HG03520 (cell line): ENCODE measurements around the gene MYH15.
A peak's percentile ranks its signal among the peaks of the same experiment; 100 is the strongest.
"Not testable (repeated sequence)": the region's sequence is repeated elsewhere in the genome, so short reads cannot be mapped to it uniquely, and the experiment has no call there.

ENCODE experiments used
- ATAC-seq: cut with Tn5 transposase; IDR thresholded peaks from one replicate; pipeline ENCODE4 v1.9.1; 2021; ENCODE audit warnings: mild to moderate bottlenecking, moderate library complexity; ENCODE audit not compliant: unreplicated experiment

The MYH15 gene

DNA sequence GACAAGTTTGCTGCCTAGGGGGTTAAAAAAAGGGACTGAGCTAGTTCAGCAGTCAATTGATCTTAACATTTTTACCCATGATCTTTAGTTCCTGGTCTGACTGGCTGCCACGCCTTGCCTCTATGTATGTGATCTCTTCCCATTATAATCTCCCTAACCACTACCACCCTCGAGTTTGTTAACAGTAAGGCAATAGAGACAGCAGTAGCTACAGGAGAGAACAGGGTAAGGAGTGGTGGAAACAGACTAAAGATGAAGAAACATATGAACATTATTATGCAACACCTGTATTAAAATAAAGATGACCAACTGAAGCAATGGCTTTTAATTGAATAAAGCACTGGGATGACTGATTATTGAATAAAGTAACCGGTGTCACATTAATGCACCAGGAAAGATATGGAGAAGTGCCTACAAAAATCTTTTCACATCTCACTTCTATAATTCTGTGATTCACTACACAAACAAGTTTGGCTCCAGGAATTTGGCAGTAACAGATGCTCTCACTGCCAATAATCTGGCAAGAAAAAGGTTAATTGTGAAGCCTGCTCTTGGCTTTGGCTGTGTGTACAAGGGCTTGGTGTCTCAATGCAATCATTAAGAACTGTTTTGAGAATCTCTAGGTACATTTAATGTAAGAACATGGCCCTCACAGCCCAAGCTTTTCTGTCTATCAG, 118.3 kb downstream of the MYH15 start:
- no peak for ATAC-seq

DNA sequence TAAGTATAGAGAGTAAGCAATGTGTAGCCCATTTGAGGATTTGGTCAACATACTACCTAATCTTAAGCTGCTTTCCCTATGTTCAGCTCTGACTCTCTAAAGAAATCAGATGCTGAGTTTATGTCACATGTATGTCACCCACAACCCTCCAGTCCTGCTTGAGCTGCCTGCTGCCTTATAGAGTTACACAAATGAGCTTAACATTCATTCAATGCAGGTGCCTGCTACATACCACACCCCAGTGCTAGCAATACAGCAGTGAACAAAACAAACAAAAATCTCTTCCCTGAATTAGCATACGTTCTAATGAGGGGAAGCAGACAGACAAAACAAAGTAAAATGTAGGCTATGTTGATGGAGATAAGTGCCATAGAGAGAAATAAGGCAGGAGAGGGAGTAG, 121.0 kb downstream of the MYH15 start:
- ATAC-seq, result no peak

DNA sequence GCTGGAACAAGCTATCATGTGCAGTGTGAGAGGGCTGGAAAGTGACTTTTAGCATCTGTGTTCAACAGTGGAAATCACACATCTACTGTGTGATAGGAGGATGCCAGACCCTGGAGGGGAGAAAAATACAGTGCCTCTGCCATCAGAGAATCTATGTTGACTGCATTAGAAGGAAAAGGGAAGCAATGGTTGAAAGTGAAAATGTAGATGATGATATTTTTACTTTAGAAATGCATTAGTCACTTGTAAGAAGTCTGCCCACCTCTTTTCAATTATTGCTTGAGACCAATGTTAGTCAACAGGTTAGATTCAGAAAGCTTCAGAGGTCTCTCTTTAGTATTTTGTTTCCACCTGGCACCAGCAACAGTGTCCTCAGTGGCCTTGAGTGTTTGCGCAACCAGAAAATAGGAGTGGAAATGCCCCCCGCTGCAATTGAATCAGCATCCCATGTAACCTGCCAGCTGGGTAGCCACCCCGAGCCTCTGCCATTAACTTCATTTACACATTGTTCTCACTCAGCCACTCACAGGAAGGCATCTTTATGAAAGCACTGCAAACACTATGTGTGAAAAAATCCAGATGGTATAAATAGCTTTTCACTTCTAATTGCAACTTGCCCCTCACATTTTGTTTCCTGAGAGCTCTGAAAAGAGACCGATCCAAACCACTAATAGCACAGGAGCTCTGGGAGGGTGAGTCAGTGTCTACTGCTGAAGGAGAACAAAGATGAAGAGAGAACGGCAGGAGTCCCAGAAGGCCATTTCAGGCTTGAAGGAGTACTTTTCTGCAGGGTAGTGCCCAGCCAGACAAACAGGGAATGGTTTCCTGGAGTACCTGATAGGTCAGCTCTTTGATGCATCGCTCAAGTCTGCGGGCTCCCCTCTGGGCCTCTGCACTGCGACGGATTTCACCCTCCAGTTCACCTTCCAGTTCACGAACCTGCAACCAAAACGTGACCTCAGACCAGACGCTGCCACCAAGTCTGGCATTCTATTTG, 122.0 kb downstream of the MYH15 start:
- peak; percentile 62 for ATAC-seq

DNA sequence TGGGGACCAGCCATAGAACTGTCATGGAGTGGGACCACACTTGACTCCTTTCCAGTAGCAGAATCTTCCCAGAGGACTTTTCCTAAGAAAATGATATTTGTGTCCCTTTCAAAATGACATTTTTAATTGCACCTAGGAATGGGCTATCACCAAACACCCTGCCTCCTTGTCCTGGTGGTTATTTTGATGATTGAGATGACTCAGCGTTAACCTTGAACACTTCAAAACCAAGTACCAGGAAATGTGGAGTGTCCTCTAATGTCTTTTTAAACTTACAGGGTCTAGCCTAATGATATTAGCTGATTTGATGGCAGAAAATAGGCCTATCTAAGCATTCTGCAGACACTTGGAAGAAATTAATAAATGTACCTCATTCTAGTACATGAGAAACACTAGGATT, 123.3 kb downstream of the MYH15 start:
- ATAC-seq, result no peak

DNA sequence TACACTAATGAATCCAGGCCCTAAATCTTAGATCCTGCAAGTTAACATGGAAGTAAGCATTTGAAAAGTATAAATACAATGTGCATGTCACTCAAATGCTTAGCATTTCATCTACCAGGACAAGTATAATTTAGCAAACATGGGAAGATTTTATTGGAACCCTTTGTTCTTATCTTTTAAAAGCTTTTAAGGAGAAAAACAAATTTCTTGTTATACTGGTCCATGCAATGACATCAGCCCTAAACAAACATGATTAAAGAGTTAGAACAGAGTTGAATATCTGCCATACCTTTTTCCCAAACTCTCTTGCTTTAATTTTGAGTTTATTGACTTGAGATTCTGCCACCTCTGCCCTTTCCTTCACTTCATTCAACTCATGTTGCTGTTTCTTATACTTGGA, 127.1 kb downstream of the MYH15 start:
- ATAC-seq, result no peak

DNA sequence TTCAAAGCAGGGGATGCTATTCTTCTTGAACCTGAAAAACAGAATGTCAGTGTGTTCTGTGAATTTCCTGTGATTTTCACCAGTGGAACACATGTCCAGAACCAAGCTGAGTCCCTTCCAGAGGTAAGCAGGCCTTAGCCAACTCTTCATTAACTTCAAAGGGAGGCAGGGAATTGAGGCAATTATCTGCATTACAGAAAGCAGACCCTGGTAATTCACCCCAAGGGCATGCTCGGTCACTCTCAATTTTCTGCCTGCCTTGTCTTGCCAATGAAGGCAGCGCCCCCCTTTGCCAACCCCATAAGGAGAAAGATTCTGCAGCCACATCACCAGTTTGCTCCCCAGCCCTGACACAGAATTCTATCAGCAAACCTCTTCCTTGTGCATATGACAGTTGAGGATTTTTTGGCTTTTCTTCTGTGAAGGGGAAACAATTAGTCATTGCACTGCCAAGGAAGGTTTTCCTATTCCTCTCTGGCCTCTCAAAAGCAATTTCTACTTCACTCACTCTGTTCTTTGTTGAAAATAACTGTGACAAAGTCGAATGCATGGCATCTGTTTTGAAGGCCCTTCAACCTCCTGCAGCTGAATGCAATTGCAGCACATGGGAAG, 128.8 kb downstream of the MYH15 start:
- ATAC-seq, result no peak

DNA sequence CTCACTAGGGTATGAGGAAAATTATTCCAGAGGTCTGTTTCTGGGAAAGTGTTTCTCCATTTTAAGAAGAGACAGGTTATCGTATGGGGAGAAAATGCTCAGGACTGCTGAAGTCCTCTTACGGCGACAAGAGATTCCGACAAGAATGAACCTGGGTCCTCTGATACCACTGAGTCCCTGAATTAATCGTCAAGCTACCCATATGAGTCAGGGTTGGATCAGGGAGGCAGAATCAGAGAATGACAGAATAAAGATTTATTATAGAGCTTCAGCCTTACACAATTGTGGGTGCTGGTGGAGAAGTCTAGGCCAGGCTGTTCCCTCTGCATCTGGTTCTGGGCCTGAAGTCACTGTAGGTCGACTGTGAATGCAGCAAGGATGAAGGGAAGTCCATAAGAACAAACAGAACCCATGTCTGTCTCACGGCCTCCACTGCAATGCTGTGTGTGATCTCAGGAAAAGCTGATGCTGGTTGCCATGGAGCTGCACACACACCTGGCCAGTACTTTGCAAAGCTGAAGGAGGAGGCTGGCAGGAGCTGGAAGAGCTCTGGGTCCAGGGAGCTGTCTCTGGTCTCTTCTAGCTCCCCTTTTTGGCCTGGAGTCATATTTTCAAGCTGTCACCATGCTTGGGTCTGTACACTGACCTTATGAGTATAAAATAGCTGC, 130.1 kb downstream of the MYH15 start:
- ATAC-seq, result no peak

DNA sequence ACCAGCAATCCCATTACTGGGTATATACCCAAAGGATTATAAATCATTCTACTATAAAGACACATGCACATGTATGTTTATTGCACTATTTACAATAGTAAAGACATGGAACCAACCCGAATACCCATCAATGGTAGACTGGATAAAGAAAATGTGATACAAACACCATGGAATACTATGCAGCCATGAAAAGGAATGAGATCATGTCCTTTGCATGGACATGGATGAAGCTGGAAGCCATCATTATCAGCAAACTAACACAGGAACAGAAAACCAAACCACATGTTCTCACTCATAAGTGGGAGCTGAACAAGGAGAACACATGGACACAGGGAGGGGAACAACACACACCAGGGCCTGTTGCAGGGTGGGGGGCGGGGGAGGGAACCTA, 131.4 kb downstream of the MYH15 start:
- not testable (repeated sequence) for ATAC-seq

DNA sequence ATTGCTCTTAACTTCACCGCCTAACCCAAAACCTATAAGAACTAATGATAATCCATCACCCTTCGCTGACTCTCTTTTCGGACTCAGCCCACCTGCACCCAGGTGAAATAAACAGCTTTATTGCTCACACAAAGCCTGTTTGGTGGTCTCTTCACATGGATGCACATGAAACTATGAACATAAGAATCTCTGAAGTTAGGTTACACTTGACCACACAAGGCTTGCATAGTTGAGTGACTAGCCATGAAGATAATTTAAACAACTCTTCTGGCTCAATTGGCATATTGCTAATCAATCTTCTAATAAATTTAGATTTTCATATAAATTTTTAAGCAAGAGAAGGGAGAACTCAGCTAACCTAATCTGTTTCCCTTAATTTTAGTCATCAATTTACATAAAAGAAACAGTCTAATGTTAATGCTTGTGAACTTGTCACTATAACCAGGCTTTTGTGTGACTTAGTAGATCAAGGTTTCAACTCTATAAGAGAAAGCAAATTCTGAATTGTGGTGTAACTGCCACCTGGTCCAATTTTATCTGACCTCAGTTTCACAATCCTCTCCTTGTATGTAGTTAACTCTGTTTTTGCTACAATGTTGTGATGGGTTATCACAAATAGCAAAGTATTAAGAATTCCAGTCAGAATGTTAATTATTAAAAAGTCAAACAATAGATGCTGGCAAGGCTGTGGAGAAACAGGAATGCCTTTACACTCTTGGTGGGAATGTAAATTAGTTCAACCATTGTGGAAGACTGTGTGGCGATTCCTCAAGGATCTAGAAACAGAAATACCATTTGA, 132.0 kb downstream of the MYH15 start:
- peak; percentile 82 for ATAC-seq

DNA sequence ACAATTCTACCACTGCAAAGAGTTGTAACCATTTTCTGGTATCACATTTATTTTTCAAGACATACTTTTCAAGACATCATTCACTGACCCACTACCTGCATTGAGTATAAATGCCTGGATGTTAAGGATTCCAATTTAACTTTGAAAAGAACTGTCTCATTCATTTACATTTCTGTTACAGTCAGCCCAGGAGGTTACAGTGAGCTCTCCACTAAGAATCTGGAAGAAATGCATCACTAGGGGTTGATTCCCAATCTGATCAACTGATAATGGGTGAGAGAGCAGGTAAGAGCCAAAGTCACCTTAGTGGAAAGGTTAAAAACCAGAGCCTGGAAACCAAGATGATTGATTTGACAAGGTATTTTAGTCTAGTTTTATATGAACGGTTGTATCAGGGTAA, 133.0 kb downstream of the MYH15 start:
- ATAC-seq, result no peak

DNA sequence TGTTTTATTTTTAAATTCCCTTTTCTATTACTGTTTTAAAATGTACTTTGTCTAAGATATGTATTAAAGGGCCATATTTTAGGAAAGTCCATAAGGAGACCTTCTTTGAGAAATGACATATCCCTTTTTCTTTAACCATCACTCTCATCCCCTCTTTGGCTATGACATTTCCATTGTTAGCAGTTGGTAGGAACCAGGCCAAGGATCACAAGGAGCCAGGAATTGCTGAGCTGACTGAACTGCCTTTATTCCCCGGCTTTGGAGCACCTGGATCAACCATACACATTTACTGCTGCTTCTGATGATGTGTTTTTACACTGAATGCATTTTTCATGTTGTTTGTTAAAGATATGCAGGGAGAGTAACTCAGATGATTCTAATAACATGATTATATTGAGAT, 134.4 kb downstream of the MYH15 start:
- no peak for ATAC-seq

DNA sequence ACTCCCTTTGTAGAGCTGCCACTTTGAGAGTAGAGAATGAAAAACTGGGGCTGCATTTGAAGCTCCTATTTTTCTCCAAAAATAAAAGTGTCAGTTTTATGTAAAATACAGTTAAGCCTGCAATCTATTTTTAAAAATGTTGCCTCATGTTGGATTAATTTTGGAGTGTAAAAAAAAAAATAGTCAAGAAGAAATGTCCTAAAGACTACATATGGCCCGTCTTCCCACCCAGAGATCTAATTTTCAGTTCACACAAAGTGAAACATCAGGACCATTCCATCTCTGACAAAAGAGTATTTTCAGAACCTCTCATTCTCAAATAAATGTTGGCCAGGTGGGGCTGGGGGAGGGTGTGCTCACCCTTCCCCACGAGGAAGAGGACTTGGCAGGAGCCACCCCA, 151.4 kb downstream of the MYH15 start:
- ATAC-seq, result no peak

DNA sequence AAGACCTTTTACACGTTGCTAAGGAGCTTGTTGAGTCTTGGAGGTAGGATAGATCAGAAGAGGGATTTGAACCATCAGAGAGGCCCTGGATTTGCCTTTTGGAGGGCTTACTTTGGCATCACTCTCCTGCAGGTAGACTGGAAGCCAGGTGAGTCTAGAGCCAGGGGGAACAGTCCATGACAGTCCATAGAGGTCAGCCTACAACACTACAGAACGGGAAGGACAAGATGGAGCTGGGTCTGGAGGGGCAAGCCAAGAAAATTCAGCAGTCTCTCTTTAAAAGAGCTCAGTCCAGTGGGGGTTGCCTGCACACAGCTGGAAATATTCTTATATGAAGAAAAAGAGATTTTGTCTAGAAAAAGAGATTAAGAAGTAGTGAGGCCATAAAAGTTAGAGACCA, 153.4 kb downstream of the MYH15 start:
- no peak for ATAC-seq

DNA sequence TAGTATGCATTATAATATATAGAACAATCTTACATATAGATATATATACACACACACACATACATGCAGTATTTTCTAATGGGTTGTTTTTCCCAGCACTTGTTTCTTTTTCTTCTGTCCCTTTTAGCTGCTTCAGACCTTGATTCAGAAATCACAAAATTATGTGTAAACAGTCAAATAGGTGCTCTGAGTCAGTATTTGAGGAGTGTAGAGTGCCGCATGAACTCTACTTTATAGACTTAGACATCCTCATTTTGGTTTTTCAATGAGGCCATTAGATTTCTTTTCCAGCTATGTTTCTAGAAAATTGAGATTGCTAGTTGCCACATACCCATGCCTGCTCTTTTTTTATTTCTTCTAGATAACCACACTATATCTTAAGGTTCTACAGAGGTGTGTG, 155.8 kb downstream of the MYH15 start:
- ATAC-seq, result no peak

DNA sequence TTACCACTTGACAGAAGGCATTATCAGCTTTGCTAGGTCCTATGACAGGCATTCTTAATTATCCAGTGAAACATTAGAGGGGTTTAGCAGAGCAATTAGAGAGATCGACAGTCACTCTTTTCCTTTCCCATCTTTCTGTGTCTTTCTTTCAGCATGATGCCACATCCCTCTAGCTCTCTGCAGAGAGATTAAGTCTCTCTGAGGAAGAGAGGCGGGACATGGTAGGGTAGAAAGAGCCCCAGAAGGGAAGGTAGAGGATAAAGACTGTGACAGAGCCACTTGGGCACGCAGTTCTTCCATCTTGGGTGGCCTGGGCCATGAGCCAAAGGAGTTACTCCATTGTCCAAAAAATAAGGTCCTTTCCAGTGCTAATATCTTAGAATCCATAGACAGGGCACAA, 158.2 kb downstream of the MYH15 start:
- no peak for ATAC-seq

DNA sequence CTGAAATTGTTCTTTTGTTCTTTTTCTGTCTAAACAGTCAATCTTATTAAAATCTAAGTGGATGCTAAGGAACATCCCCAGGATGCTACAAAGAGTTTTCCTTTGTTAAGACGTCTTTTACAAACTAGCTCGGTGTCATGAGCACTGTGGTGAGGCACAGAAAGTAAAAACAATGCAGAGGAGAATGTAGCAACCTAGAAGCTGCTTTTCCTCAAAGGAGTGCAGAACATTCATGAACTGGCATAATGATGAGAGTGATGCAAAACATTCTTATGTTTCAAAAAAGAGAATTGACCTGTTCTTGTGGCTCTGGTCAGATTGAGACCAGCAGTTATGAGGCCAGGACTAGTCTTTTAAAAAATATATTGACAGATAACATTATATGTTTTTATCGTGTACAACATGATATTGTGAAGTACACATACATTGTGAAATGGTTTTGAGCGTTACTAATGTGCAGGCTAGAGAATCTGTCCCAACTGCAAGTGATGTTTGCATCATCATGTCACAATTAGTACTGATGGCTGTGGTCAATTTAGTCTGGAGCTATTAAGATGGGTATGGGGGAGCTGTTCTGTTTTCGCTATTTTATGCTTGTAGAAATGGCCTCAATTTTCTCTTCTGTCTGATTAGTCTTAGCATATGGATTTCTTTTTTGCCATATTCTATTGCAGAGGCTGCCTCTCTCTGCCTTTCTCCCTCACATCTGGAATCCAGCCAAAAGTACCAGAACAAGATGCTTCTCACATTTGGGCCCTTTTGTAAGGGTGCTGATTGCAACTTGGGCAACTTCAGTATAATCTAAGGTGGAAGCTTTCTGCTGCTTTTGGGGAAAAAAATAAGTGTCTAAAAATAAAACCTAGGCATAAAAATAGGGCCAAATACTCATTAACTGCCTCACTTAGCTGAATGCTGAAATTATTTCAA, 163.8 kb downstream of the MYH15 start:
- no peak for ATAC-seq

DNA sequence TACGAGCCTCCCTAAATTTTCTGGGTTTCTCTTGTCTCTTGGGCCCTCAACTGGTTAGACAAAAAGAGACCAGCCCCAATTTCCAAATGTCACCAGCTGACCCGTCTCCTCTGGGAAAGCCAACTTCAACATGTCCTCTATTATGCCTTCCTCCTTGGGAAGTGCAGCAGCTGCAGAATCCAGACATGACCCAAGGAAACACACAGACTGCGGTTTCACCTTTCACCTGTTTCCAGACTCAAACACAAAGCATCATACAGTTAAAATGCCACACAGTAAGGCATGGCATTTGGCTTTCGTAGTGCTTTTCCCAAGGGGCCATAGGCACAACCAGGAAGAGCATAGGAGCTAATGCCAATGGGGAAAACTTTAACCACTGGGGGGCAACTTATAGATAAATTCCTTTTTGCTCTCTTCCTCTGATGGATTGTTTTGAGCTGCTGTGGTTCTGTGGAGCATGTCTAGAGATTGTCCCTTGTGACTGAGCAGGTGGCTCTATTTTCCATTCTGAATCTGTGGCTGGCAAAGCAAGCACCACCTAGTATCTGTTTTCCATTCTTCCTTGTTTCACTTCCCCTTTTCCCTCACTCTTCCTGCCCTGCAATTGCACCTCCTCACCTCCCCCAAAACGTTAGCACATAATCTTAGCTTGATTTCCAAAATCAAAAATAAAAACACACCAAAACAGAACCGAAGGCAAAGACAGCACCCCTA, 164.7 kb downstream of the MYH15 start:
- ATAC-seq, result no peak

DNA sequence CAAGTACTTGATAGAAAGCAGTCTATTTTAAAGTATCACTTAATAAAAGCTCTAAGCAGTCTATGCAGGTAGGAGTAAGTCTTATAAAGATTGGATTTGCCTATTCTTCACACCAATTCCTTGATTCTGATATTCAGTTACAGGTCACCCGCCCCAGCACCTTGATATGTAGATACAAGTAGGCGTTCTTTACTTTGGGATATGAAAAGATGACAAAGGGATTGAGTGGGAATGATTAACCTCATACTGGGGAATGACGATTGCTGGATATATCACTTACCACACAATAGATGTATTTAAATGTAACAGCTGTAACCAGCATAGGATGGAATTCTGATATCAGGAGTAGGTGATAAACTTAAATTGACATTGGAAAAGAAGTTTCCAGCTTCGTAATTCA, 166.9 kb downstream of the MYH15 start:
- ATAC-seq, result no peak
